Stimulated activated naive CD4-positive, alpha-beta T cell treated with Interleukin-2 at 50 U/mL for 16 hours (primary cell): ENCODE measurements around the gene ANKRD65.
A peak's percentile ranks its signal among the peaks of the same experiment; 100 is the strongest.
"Not testable (repeated sequence)": the region's sequence is repeated elsewhere in the genome, so short reads cannot be mapped to it uniquely, and the experiment has no call there.

ENCODE experiments used
- DNase-seq: peaks from one replicate; lab custom pipeline; 2025; lab: John Stamatoyannopoulos, UW

ANKRD65 gene

GRCh38 chr1:1415751-1416150 is 5.3 kb downstream of the ANKRD65 start:
- no peak for DNase-seq

DNA sequence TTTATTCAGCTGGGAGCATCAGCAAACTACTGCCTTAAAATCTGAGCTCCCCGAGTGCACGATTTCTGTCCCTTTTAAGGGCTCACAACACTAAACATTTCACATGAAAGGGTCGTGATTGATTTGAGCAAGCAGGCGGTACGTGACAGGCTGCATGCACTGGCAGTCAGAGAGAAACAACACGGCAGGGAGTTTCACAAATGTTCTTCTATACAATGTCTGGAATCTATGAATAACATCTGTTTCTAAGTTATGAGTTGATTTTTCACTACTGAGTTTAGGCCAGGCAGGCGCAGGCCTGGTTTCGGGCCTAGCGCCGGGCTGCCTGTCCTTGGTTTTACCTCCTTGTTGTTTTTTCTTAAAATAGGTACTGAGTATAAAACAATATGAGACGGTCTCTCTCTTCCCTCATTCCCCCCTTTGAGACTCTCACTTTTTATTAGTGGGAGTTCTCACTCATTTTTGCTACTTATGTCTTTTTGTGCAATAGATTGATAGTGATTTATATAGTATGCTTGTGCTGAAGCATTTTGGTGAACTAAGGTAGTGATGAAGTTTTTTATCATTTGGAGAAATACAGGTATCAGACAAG is 8.7 kb downstream of the ANKRD65 start:
- DNase-seq, result not testable (repeated sequence)

GRCh38 chr1:1411626-1412025 is 9.4 kb downstream of the ANKRD65 start:
- no peak for DNase-seq

- not testable (repeated sequence) for DNase-seq
Observed at GRCh38 chr1:1410238-1410637, 10.8 kb downstream of the ANKRD65 start.

DNA sequence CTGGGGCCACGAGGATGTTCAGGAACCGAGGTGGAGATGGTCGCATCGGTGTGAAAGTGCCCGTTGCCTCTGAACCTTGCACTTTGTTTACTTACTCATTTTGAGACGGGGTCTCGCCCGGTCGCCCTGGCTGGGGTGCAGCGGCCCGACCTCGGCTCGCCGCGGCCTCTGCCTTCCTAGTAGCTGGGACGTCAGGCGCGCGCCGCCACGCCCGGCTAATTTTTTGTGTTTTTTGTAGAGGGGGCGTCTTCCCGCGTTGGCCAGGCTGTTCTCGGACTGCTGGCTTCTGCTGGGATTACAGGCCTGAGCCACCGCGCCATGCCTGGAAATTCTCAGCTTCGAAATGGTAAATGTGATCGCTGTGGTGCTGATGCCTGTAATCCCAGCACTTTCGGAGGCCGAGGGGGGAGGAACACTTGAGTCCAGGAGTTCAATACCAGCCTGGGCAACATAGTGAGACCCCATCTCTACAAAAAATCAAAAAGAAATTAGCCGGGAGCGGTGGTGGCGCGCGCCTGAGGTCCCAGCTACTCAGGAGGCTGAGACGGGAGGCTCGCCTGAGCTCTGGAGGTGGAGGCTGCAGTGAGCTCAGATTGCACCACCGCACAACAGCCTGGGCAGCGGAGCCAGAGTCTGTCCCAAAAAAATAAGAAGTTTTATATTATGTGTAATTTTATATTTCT is 13.3 kb downstream of the ANKRD65 start:
- peak; percentile 26 for DNase-seq

DNA sequence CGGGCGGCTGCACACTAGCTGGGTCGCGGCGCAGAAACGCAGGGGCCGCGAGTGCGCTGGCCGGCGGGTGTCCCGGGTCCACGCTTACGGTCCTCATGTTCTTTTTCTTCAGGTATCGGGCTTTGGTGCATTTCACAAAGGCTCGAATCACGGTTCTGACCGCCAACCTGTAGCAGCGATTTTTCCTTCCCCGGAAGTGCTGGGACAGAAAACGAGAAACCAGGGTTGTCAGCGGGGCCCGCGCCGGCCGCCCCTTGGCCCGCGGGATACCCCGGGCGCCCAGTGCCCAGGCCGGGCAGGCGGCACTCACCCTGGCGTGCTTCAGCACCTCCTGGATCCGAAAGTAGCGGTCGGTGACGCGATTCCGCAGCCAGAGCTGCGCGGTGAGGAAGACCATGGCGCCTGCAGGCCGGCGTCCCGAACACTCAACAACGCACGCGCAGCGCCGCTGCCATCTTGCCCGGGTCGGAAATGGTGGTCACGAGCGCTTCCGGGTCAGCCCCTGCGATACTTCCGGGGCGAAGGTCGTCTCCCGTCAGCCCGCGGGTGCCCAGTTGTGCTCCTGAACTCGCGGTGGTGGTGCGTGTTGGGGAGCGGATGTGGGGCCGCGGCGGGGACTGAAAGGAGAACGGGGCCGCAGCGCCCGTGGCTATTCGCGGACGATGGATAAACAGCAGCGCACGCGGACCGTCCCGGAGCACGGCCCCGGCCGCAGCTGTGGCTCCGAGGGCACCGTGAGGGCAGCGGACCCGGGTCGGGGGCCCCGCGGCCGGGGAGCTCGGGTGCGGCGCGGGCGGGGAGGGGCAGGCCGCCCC is 14.0 kb downstream of the ANKRD65 start, which contains the start of gene MRPL20:
MRPL20 (minus strand) TSS at position 473 of the 815 bp plus-strand sequence; CDS start at position 397, 76 bp downstream.
- DNase-seq, result peak; percentile 95

- DNase-seq, result no peak
Observed at GRCh38 chr1:1406101-1406820, 14.8 kb downstream of the ANKRD65 start.

DNA sequence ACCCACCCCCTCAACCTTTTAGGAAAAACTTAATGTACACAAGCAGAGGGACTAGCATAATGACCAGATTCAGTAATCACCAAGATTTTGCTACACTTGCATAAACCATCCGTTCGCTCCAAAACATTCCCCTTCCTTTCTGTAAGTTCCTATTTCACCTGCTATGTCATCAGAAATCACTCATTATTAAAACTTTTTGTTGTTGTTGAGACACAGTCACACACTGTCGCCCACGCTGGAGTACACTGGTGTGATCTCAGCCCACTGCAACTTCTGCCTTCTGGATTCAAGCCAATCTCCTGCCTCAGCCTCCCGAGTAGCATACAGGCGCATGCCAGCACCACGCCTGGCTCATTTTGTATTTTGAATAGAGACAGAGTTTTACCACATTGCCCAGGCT is 17.4 kb downstream of the ANKRD65 start:
- no peak for DNase-seq

- DNase-seq, result not testable (repeated sequence)
Observed at GRCh38 chr1:1402901-1403392, 18.1 kb downstream of the ANKRD65 start.

GRCh38 chr1:1402072-1402900 is 18.8 kb downstream of the ANKRD65 start:
- peak; percentile 6 for DNase-seq

DNA sequence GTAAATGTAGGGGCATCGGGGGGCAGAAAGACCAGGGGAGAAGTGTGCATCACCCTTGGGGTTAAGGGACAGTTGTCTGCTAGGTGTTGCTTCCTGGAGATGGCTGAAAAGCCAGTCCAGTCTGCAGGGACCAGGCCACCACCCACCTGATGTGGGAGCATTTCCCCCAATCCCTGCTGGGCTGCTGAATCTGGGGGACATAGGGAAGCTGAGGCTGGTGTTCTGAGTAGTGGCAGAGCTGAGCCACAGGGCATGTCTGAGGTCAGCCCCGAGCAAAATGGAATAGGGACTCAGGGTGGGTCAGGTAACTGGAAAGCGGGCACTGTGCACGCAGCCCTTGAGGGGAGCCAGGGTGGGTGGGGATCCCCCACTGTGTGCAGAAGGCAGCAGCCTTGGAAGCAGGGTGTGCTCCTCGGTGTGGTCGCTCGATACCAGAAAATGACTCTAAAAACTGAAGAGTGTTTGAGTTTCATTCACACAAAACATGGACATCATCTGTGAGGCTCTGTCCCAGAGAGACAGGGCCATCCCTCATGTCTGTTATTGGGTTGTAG is 19.5 kb downstream of the ANKRD65 start:
- no peak for DNase-seq

- DNase-seq, result no peak
Observed at GRCh38 chr1:1400576-1401456, 20.3 kb downstream of the ANKRD65 start.

GRCh38 chr1:1399872-1400575 is 21.1 kb downstream of the ANKRD65 start:
- DNase-seq, result no peak

- DNase-seq, result peak; percentile 100
Observed at GRCh38 chr1:1399187-1399871, 21.7 kb downstream of the ANKRD65 start, which contains the start of gene CCNL2. TSS of gene CCNL2 (minus strand) at chr1:1399335. CDS start at chr1:1399306, 29 bp downstream.

- peak; percentile 26 for DNase-seq
Observed at GRCh38 chr1:1398677-1399186, 22.3 kb downstream of the ANKRD65 start.

GRCh38 chr1:1397839-1398523 is 23.1 kb downstream of the ANKRD65 start:
- DNase-seq, result peak; percentile 6

DNA sequence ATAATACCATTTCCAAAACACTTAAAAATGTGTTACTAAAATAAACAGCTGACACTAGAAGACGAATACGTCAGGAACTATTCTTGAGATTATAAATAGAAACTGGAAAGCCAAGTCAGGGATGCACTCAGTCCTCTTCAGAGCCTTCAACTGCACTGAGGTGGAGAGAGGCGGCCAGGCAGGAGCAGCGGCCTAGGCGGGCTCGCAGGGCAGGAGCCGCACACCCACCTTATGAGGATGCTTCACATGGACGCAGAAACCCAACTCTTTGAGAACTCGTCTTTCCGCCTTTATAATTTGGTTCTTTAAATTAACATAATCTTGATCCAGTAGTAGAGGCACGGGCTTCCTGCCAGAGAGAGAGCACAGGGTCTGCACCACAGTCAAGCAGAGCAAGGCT is 25.9 kb downstream of the ANKRD65 start:
- no peak for DNase-seq

DNA sequence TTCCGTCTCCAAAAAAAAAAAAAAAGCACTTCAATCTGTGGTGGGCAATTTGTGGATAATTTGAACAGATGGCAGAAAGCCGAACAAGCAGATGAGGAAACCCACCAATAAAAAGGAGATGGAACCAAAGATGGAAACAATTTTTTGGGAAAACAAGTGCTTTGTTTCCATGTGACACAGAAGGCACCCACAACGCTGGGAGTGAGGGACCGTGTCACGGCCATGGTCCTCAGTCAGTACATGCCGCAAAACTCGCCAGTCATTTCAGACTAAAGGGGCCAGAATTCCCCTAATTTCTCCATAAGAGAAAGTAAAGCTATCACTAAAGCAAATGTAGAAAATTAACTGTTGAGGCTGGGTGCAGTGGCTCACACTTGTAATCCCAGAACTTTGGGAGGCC is 27.0 kb downstream of the ANKRD65 start:
- no peak for DNase-seq
